Stimulated activated CD4-positive, alpha-beta T cell treated with anti-CD3 and anti-CD28 coated beads, TNF-alpha, amount 100 ng/mL, for 4 hours (primary cell): Measurements from ENCODE around the gene SYS1.

ENCODE experiments used
- DNase-seq, 3 experiments: peaks; one replicate each; pipeline ENCODE4 v3.0.0-alpha.2; 2020; ENCODE audit warnings: low read depth in 3 of 3

Gene SYS1

GRCh38 chr20:45387274-45387673 is 24.3 kb downstream of the SYS1 start:
- no peak for DNase-seq

GRCh38 chr20:45390931-45391330 is 28.0 kb downstream of the SYS1 start:
- DNase-seq = no peak

GRCh38 chr20:45391559-45391958 is 28.6 kb downstream of the SYS1 start:
- no peak for DNase-seq

GRCh38 chr20:45392733-45393132 is 29.8 kb downstream of the SYS1 start:
- DNase-seq = no peak

- DNase-seq = no peak
Observed at GRCh38 chr20:45394221-45395113, 31.5 kb downstream of the SYS1 start.

GRCh38 chr20:45395114-45395415 is 32.1 kb downstream of the SYS1 start:
- no peak for DNase-seq

GRCh38 chr20:45399018-45399417 is 36.1 kb downstream of the SYS1 start:
- DNase-seq = no peak

GRCh38 chr20:45400346-45401031 is 37.5 kb downstream of the SYS1 start:
- DNase-seq = no peak

- no peak for DNase-seq
Observed at GRCh38 chr20:45402946-45403345, 40.0 kb downstream of the SYS1 start.

GRCh38 chr20:45404438-45404837 is 41.5 kb downstream of the SYS1 start:
- no peak for DNase-seq

- DNase-seq = no peak
Observed at GRCh38 chr20:45405571-45406259, 42.8 kb downstream of the SYS1 start.

GRCh38 chr20:45406260-45407066 is 43.5 kb downstream of the SYS1 start:
- peak; percentile 29 to 58 (median 55) for DNase-seq

- peak in 1 of 3 experiments; percentile 10 for DNase-seq
Observed at GRCh38 chr20:45407067-45407745, 44.2 kb downstream of the SYS1 start.

GRCh38 chr20:45407783-45408645 is 45.1 kb downstream of the SYS1 start, which contains the start of gene DBNDD2:
DBNDD2 (plus strand) TSS chr20:45408289; CDS start chr20:45408468, 179 bp downstream.
- peak in 2 of 3 experiments; percentile 10 to 21 for DNase-seq

- DNase-seq = no peak
Observed at GRCh38 chr20:45408646-45409213, 45.8 kb downstream of the SYS1 start.

- DNase-seq = no peak
Observed at GRCh38 chr20:45409521-45410272, 46.7 kb downstream of the SYS1 start.

GRCh38 chr20:45410887-45411286 is 47.9 kb downstream of the SYS1 start:
- no peak for DNase-seq

GRCh38 chr20:45412653-45413052 is 49.7 kb downstream of the SYS1 start:
- no peak for DNase-seq

- DNase-seq = no peak
Observed at GRCh38 chr20:45413479-45413878, 50.5 kb downstream of the SYS1 start.
